Panc1 (cell line): ENCODE measurements around the gene C11orf68. TPM values are rescaled to one million over a fixed set of nuclear protein-coding genes. Genes with fewer than 3 reads are reported as not detected.

Experiments used
- ATAC-seq: fragments of 200-7000 bp; cut with Tn5 transposase; 2 replicates; pipeline ENCODE4 v1.9.1; 2020; ENCODE audit warnings: mild to moderate bottlenecking, moderate library complexity
- BruUV-seq: library from RNA; stranded (reverse); fragments of 400-500 nt; replicated peaks from 2 replicates; lab custom pipeline; 2021; lab: Mats Ljungman, UMichigan
- CTCF ChIA-PET: fragments of 300-600 bp; sonication (Branson Sonifier 250); formaldehyde crosslinking; loops from one replicate; lab custom pipeline; 2022; ENCODE audit warnings: antibody characterized with exemption; lab: Charles Lee
- POLR2A ChIA-PET: fragments of 300-600 bp; sonication (Branson Sonifier 250); formaldehyde crosslinking; loops from one replicate; lab custom pipeline; 2022; ENCODE audit warnings: antibody characterized with exemption; lab: Charles Lee
- DNase-seq: peaks from one replicate; pipeline ENCODE4 v3.0.0-alpha.2; 2010; ENCODE audit warnings: low read depth, low spot score
- H3K27ac ChIP-seq: 2 replicates; pipeline ENCODE4 v1.5.1; 2011; ENCODE audit warnings: mild to moderate bottlenecking, low read length, inconsistent platforms
- H3K27me3 ChIP-seq: fragments of 200-500 bp; sonication (Bioruptor generic); 2 replicates; pipeline ENCODE4 v1.6.0; 2014; ENCODE audit warnings: low read length, inconsistent platforms; ENCODE audit not compliant: control insufficient read depth, insufficient read depth
- H3K36me3 ChIP-seq: fragments of 200-500 bp; sonication (Bioruptor generic); 2 replicates; pipeline ENCODE4 v1.5.1; 2014; ENCODE audit warnings: inconsistent platforms, mild to moderate bottlenecking, low read length, moderate library complexity; ENCODE audit not compliant: control insufficient read depth, insufficient read depth
- H3K4me1 ChIP-seq: 2 replicates; pipeline ENCODE4 v1.5.1; 2011; ENCODE audit warnings: inconsistent platforms, mild to moderate bottlenecking, low read length, moderate library complexity; ENCODE audit not compliant: control insufficient read depth, insufficient read depth
- H3K4me3 ChIP-seq, 2 experiments: 2 replicates each; pipeline ENCODE4 v1.5.1; 2011 to 2012; ENCODE audit warnings: low read depth in 2 of 2, low read length in 2 of 2, mild to moderate bottlenecking in 2 of 2, inconsistent platforms in 1 of 2, moderate library complexity in 1 of 2
- H3K9me3 ChIP-seq: fragments of 200-500 bp; sonication (Bioruptor generic); 2 replicates; pipeline ENCODE4 v1.5.1; 2014; ENCODE audit warnings: low read depth, mild to moderate bottlenecking, inconsistent platforms, low read length, moderate library complexity; ENCODE audit not compliant: control insufficient read depth, insufficient read depth
- POLR2AphosphoS5 ChIP-seq: IDR thresholded peaks from 2 replicates; pipeline ENCODE4 v1.6.1; 2012; ENCODE audit warnings: mild to moderate bottlenecking, low read depth, low read length, moderate library complexity
- SIN3A ChIP-seq: IDR thresholded peaks from 2 replicates; pipeline ENCODE4 v1.6.1; 2012; ENCODE audit warnings: low read depth, mild to moderate bottlenecking, low read length, moderate library complexity, borderline replicate concordance; ENCODE audit not compliant: insufficient read depth
- TCF7L2 ChIP-seq: IDR thresholded peaks from 2 replicates; pipeline ENCODE4 v1.6.1; 2011; ENCODE audit warnings: mild to moderate bottlenecking, low read depth, low read length, inconsistent platforms
- in situ Hi-C: cut with HindIII; loops from 2 replicates; pipeline ENCODE4 v1.10.0; 2016; ENCODE audit warnings: low sequenced_read_pairs, low pct_unique_long_range_greater_than_20kb
- intact Hi-C: fragments of 100-400 bp; cut with micrococcal nuclease; formaldehyde crosslinking; loops from one replicate; pipeline ENCODE4 v1.10.0; 2022; ENCODE audit not compliant: unreplicated experiment
- total RNA-seq: library from RNA; stranded (reverse); gene quantifications from one replicate; pipeline ENCODE4 v1.2.1, GENCODE V29; 2021; ENCODE audit not compliant: unreplicated experiment
- TF ChIP-seq, protein P1 (sequence below), 2 experiments: IDR thresholded peaks; 2 replicates each; pipeline ENCODE4 v1.6.1; 2011 to 2012; ENCODE audit warnings: low read depth in 2 of 2, control low read depth in 1 of 2, low read length in 1 of 2, mild to moderate bottlenecking in 1 of 2, moderate library complexity in 1 of 2; ENCODE audit not compliant: insufficient read depth in 1 of 2
- TF ChIP-seq, protein P2 (sequence below): fragments of 450-650 bp; IDR thresholded peaks from 2 replicates; pipeline ENCODE4 v1.5.1; 2017; ENCODE audit warnings: mild to moderate bottlenecking

C11orf68 gene
- total RNA-seq, 1 experiment from 2014 or later, result 84.7 TPM

- no TSS peak for BruUV-seq
- H3K27me3 ChIP-seq, result no peaks in the 10 kb centered on the region
- ChIA-PET POLR2A (interaction anchor here (0.5 to 1.4 kb wide), 3 partner anchors 19 to 1560 kb away, joined by 3 to 11 read pairs (median 5); no protein-coding TSS in a partner anchor), CTCF (interaction anchor here (0.7 to 1.6 kb wide), 4 partner anchors 12 to 184 kb away, joined by 3 to 6 read pairs (median 4); partner anchors contain the start of gene MUS81)
- H3K27ac ChIP-seq, result peak overlapping the region; percentile 65
- ATAC-seq (peak; percentile 14), DNase-seq (no peak)
- TF ChIP-seq, protein P1, sequence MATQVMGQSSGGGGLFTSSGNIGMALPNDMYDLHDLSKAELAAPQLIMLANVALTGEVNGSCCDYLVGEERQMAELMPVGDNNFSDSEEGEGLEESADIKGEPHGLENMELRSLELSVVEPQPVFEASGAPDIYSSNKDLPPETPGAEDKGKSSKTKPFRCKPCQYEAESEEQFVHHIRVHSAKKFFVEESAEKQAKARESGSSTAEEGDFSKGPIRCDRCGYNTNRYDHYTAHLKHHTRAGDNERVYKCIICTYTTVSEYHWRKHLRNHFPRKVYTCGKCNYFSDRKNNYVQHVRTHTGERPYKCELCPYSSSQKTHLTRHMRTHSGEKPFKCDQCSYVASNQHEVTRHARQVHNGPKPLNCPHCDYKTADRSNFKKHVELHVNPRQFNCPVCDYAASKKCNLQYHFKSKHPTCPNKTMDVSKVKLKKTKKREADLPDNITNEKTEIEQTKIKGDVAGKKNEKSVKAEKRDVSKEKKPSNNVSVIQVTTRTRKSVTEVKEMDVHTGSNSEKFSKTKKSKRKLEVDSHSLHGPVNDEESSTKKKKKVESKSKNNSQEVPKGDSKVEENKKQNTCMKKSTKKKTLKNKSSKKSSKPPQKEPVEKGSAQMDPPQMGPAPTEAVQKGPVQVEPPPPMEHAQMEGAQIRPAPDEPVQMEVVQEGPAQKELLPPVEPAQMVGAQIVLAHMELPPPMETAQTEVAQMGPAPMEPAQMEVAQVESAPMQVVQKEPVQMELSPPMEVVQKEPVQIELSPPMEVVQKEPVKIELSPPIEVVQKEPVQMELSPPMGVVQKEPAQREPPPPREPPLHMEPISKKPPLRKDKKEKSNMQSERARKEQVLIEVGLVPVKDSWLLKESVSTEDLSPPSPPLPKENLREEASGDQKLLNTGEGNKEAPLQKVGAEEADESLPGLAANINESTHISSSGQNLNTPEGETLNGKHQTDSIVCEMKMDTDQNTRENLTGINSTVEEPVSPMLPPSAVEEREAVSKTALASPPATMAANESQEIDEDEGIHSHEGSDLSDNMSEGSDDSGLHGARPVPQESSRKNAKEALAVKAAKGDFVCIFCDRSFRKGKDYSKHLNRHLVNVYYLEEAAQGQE (IDR thresholded peaks at IDR 0.05; ENCODE audit: insufficient read depth in 1 of 2, low read depth in 2 of 2, low read length in 1 of 2), result no peak
- TF ChIP-seq TCF7L2 (no peak), SIN3A (no peak), POLR2AphosphoS5 (no peak)
- TF ChIP-seq, protein P2, sequence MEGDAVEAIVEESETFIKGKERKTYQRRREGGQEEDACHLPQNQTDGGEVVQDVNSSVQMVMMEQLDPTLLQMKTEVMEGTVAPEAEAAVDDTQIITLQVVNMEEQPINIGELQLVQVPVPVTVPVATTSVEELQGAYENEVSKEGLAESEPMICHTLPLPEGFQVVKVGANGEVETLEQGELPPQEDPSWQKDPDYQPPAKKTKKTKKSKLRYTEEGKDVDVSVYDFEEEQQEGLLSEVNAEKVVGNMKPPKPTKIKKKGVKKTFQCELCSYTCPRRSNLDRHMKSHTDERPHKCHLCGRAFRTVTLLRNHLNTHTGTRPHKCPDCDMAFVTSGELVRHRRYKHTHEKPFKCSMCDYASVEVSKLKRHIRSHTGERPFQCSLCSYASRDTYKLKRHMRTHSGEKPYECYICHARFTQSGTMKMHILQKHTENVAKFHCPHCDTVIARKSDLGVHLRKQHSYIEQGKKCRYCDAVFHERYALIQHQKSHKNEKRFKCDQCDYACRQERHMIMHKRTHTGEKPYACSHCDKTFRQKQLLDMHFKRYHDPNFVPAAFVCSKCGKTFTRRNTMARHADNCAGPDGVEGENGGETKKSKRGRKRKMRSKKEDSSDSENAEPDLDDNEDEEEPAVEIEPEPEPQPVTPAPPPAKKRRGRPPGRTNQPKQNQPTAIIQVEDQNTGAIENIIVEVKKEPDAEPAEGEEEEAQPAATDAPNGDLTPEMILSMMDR, result no peak
- H3K4me3 ChIP-seq, result peak overlapping the region; percentile 16 to 57; a peak in 2 of 4 replicates
- intact Hi-C loops (no loop called here), in situ Hi-C loops (no loop called here)
- H3K9me3 ChIP-seq, result no peaks in the 10 kb centered on the region
- H3K36me3 ChIP-seq, result no peaks in the 10 kb centered on the region
- H3K4me1 ChIP-seq, result peaks cover 12% of the 10 kb centered on the region
Measured at GRCh38 chr11:65871811-65872548, 46.9 kb downstream of the C11orf68 start.

DNA sequence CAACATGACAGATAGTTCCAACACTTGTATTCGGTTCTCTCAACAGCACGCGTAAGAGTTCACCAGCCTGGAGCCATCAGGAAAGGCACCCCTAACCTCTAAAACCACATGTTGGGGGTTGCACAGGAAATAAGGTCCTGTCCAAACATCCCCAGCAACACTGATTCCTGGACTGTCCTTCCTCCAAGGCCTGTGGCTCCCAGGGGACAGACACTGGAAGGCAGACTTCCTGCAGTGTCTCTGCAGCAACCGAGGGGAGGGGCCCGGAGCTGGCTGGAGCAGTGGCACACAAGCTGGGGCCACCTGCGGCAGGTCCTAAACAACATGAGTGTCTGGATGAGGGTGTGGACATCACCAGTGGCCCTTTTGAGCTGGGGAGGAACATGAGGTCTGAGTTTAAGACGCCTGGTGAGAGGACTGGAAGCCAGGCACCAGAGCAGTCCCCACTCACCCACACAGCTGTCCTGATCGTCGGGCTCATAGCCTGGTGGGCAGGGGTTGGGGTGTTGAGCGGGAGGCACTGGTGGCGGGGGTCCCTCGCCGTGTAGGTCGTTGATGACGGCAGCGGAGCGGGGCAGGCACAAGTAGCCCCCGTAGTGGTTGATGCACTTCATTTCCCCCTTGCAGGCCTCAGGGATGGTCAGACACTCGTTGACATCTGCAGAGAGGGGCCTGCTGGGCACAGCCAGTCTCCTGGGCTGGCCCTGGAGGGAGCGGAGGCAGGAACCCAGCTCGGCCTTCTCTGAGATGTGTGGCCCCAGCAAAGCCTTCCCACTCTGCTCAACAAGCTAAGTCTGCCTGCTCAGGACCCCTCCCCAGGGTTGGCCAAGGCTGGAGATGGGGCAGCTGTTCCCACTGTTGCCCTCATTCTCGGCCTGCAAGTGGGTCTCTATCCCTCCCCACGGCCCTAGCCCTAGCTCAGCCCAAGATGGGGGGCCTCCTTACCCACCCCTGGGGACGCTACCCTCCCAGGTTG, 47.9 kb downstream of the C11orf68 start:
- in situ Hi-C loops (no loop called here), intact Hi-C loops (no loop called here)
- Histone ChIP-seq H3K27ac (peak overlapping the region; percentile 60), H3K27me3 (no peaks in the 10 kb centered on the region), H3K36me3 (no peaks in the 10 kb centered on the region), H3K4me1 (peaks cover 15% of the 10 kb centered on the region), H3K9me3 (no peaks in the 10 kb centered on the region), H3K4me3 (no peak overlapping the region)
- DNase-seq (no peak), ATAC-seq (no peak)
- ChIA-PET POLR2A (interaction anchor here (1.4 to 2.1 kb wide), 3 partner anchors 10 to 18 kb away, joined by 5 to 9 read pairs (median 7); partner anchors contain the start of gene MUS81), CTCF (interaction anchor here (0.6 to 1.9 kb wide), 5 partner anchors 11 to 118 kb away, joined by 3 to 10 read pairs (median 5); partner anchors contain the start of gene MUS81)
- BruUV-seq, result no TSS peak
- no peak for TF ChIP-seq TCF7L2
- TF ChIP-seq SIN3A, result no peak
- TF ChIP-seq, protein P2, result no peak
- TF ChIP-seq POLR2AphosphoS5, result peak; percentile 34; the same call in 1 of the 2 replicates
